ENCODE measurements around the gene NPFF.

Gene NPFF

DNA sequence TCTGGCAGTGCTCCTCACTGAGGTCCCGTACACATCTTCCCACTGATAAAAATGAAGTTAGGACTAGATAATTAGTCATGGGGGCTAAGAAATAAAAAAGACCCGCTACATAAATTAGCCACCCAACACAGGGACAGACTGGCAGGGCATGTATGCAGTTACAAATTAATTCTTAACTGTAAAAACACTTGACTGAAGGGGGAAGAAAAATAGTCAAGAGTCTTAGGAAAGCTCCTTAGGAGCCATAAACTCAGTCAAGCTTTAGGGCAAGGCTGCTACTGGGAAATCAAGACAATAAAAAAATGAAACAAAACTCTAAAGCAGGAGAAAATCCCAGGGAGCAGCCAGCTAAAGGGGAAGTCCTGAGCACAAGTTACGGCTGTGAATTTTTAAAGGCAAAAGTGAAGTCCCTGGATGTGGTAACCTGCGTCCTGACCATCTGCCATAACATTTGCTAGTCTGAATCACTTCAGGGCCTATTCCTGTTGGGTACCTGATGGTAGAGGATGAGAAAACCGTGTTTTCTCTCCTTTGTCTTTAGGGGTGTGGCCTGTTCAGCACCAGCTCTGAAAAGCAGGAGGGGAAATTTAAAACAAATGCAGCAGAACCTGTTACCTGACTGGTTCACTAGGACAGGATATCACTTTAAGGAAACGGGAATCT, 7.5 kb upstream of the NPFF start:
- DNase-seq (ENCODE audit: low read depth in 3 of 3): no peak

DNA sequence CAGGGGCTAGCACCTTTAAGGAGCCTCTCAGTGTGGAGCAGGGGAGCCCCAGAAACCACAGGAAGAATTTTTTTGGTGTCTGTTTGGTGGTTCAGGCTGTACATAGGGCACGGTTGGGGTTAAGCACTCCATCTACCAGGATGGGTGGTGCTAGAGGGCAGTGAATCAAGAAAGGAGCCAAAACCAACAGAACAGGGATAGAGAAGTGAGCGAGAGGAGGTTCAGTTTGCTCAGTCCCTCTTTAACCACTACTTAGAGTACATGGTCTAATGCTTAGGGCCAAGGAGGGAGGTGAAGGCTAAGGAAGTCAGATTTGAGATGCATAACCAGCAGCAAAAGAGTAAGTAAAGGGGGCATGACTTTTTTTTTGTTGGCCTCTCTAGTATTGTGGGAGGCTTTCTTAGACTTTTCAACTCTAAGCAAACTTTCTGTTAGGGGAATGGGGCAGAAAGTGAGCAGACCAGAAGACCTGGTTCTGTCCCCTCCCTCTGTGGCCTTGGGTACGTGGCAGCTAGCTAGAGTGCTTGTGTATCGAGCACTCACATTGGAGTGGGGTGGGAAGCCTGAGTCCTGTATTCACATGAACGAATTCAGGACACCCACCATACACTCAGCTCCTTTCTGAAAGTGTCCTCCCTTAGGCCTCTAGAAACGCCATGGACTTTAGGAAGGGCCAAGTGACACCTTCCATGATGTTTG, 6.6 kb upstream of the NPFF start:
- DNase-seq (ENCODE audit: low read depth in 3 of 3): no peak

DNA sequence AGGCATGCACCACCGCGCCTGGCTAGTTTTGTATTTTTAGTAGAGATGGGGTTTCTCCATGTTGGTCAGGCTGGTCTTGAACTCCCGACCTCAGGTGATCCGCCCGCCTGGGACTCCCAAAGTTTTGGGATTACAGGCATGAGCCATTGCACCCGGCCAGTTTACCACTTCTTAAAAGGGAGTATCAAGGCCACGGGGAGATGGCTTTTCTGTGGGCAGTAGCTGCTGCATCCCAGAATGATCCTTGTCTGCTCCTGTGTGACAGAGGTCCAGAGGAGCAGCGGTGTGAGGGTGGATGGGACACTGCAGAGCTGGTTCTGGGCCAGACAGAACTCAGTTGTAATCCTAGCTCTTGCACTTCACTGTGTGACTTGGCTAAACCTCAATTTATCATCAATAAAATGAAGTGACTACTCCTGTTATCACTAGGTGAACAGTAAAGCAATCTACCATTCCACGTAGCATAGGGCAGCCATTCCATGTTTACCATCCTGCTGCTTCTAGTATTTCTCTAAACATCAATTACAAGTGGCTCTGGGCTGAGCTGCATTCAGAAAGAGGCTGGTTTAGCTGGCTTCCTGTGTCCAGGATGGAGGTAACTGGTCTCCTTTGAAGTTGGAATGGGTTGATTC, 3.0 kb upstream of the NPFF start:
- no peak for DNase-seq (ENCODE audit: low read depth in 3 of 3)

DNA sequence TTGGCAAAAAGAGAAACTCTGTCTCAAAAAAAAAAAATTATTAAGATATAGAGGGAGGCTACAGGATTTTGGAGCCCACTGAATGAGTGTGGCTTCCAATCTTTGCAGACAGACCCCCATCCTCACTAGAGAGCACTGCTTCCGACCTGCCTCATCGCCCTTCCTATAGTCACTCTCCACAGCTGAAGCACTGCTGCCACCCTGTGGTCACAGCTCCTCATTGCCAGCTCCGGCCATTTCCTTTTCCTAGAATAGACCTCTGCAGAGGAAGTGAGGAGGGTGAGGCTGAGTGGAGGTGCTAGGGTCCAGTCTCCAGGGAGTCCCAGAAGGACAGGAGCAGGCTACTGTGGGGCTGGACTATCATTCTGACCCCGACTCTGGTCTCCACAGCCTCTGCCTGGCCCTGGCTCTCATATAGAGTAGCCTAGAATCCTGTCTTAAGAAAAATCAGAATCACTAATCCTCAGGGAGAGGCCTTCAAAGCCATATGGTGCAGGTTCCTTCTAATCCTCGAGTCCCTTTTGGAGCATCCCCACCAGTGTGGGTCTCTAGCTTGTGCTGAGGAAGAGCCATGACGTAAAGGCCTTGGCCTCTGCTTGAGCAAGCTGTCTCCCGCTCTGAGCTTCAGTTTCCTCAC, 1.4 kb upstream of the NPFF start:
- peak; percentile 71 to 84 (median 78) for DNase-seq (ENCODE audit: low read depth in 3 of 3)

DNA sequence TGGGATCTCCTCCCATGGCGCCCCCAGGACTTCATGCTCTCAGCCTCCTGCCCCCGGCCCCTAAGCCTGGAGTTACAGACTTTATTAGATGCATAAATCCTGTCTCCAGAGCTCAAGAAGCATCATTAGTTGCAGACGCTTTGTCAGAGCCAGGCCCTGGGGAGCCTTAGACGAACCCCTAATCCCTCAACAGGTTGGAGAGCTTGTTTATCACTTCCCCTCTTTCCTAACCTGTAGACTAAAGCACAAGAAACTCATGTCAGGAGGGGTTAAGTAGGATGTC, 260 bp upstream of the NPFF start:
- no peak for DNase-seq (ENCODE audit: low read depth in 3 of 3)

DNA sequence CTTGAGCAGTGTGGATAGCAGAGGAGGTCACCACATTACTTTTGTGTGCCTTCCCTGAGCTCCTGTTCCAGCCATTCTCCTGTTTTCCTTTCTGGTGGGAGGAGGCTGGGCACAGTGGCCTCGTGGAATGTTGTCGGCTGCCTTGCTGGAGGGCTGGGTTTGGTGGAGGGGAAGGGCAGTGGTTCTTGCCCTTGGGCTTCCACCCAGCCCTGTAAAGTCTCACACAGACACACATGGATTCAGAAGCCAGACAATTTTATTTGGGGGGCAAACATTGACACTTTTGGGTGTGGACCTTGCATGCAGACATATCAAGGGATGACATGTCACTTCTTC, 866 bp downstream of the NPFF start:
- DNase-seq (ENCODE audit: low read depth in 3 of 3): no peak

DNA sequence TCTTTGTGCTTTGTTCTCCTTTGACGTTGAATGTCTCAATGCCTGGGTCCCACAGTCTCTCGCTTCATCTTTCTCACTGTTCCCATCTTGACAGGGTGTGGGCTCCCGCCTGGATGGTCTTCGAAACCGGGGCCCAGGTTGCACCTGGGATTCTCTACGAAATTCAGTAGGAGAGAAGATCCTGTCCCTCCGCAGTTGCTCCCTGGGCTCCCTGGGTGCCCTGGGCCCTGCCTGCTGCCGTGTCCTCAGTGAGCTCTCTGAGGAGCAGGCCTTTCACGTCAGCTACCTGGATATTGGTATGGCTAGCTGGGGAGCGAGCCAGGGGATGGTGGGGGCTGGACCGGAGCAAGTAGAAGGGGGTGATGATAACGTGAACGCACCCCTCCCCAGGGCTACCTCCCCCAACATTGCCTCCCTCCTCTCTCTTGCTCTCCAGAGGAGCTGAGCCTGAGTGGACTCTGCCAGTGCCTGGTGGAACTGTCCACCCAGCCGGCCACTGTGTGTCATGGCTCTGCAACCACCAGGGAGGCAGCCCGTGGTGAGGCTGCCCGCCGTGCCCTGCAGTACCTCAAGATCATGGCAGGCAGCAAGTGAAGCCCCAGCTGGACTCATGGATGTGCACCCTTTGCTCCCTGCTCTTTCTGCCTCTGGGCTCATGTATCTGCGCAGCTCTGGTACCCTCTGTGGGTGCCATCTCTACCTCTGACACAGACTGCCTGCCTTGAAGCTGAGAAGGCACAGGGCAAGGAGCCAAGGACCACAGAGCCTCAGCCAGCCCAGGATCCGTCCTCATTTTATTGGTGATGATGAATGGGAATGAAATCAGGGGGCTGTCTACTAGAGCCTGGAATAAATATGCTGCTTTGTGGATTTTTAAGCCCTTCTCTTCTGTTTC, 1.5 kb downstream of the NPFF start:
- no peak for DNase-seq (ENCODE audit: low read depth in 3 of 3)

DNA sequence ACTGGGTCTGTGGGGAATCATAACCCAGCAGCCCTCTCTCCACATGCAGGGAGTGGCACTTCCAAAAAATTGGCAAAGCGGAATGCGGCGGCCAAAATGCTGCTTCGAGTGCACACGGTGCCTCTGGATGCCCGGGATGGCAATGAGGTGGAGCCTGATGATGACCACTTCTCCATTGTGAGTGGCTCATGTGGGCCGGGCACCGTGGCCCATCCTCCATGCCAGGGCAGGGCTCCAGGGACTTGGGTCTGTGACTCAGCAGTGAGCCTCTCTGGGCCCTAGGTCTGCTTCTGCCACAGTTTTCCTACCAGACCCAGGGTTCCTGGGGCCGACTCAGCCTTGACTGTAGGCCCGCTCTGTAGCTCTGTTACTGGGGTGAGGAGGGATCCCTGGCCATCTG, 2.2 kb downstream of the NPFF start:
- DNase-seq (ENCODE audit: low read depth in 3 of 3): no peak

DNA sequence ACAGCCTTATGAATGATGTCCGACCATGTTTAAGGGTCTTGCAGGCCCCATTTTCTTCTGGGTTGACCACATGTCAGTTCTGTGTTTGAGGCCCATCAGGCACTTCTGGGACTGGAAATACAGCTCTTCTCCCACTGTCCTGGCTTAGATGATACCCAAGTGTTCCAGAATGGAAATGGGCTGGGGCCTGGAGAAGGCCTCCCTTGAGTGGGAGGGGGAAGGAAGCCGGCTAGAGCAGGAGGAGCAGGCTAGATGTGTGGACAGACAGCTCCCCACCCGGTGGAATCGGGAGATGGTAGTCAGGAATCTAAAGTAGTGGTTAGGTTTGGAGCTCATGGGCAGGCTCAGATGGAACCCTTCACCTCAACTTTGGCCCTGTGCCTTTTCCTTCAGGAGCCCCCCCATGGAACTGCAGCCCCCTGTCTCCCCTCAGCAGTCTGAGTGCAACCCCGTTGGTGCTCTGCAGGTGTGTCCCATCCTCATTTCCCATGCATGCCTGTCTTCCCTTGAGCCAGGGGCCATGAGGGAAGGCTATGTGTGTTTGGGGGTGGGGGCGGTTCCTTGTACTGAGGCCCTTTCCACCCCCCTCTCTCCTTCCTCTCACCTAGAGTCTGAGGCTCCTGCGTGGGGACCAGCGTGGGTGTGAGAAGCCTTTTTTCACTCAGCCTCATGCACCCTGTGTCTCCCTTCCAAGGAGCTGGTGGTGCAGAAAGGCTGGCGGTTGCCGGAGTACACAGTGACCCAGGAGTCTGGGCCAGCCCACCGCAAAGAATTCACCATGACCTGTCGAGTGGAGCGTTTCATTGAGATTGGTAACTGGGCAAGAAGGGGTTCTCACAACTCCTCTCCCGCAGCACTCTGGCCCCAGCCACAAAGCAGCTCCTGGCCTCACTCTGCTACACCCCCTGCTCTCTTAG, 3.0 kb downstream of the NPFF start:
- DNase-seq (ENCODE audit: low read depth in 3 of 3): no peak

DNA sequence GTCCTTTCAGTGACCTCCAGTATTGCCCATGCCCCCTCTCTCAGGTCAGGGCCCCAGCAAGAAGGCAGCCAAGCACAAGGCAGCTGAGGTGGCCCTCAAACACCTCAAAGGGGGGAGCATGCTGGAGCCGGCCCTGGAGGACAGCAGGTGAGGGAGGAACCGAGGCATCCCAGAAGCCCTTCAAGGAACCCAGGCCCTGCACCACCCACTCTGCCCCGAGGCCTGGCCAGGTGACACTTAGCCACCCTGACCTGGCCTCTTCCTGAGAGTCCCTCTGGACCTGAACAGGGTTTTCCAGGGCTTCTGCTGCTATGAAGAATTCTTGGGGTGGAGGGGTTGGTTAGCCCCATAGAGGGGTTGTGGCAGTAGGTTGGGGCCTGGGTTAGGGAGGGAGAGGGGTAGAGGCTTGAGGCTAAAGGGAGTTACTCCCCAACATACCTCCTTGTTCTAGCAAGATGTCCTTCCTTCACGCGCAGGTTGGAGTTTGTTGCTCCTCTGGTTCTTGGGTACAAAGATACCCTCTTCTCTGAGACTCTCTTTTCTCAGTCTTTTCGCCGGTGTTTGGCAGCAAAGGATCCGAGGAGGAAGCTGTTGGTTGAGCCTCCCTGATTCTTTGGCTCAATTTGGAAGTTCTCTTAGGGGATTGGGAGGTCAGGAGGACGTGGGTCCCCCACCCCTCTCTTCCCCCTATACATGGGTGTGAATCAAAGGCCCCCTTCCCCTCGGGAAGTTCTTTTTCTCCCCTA, 4.1 kb downstream of the NPFF start:
- DNase-seq (ENCODE audit: low read depth in 3 of 3): no peak

DNA sequence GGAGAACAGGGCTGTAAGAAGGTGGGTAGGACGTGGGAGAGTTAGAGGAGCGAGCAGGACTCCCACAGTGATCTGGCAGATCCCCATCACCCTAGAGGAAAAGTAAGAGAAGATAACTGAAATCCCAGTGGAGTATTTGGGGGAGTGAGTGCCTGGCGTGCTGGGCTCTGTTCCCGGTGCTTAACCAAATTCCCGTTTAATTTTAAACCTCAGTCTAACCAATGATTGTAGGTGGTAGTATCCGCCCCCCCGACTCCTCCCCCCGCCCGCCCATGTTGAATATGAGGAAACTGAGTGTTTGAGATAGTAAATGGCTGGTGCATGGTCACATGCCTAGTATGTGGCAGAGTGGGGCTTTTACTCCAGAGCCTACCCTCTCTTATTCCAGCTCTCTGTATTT, 5.0 kb downstream of the NPFF start:
- no peak for DNase-seq (ENCODE audit: low read depth in 3 of 3)

DNA sequence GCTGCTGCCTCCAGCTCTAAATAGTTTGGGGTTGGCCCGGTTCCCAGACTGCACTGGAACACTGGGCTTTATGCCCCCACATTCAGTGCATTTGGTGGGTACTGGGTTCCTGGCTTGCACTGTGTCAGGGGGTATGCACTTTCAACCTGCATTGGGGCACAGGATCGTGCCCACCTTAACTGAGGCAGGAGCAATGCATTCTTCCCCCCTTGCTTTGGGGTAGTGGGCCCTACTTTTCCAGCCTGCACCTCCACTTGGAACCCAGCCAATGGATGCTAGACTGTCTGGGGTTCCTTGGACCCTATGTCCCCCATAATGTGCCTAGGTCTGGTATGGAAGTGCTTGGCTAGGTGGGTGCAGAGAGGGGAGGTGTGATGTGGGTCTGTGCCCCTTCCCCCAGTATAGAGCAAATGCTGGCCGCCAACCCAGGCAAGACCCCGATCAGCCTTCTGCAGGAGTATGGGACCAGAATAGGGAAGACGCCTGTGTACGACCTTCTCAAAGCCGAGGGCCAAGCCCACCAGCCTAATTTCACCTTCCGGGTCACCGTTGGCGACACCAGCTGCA, 5.6 kb downstream of the NPFF start:
- no peak for DNase-seq (ENCODE audit: low read depth in 3 of 3)

DNA sequence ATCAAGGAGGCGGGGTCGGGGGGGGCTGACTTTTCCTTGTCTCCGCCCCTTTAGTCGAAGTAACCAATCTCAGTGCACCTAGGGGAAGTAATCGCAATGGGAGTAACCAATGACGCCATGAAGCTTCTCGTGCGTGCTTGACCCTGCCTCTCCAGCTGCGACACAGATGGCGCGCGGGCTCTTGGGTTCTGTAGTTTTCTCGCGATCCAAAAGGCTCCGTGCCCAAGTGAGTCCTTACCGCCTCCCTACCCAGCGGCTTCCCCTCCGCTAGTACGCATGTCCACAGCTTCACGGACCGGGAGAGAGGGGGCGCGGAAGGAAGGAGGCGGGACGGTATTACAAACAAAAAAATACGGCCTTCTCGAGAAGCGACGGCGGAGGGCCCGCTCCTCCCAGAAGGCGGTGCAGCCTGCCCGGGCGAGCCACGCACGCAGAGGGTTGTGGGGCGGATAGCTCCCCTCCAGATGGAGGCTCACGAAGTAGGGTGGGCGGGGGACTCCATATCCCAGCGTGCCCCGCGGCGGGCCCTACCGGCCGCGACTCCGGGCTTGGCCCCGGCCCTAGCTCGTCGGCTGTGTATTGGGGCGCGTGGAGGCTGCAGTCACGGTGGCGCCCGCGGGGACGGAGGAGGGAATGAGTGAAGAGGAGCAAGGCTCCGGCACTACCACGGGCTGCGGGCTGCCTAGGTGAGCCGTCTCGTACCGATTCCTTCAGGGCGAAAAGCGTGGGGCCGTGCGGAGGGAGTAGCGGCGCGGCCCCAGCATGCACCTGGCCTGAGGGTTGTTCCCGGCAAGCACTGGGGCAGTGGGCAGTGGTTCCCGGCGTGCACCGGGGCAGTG, 6.3 kb downstream of the NPFF start, which contains the start of gene TARBP2:
Gene TARBP2, plus strand, starts transcription at position 508 of the 839 bp plus-strand sequence. Its CDS starts 126 bp downstream, at position 634.
- peak; percentile 91 to 98 (median 96) for DNase-seq (ENCODE audit: low read depth in 3 of 3)

DNA sequence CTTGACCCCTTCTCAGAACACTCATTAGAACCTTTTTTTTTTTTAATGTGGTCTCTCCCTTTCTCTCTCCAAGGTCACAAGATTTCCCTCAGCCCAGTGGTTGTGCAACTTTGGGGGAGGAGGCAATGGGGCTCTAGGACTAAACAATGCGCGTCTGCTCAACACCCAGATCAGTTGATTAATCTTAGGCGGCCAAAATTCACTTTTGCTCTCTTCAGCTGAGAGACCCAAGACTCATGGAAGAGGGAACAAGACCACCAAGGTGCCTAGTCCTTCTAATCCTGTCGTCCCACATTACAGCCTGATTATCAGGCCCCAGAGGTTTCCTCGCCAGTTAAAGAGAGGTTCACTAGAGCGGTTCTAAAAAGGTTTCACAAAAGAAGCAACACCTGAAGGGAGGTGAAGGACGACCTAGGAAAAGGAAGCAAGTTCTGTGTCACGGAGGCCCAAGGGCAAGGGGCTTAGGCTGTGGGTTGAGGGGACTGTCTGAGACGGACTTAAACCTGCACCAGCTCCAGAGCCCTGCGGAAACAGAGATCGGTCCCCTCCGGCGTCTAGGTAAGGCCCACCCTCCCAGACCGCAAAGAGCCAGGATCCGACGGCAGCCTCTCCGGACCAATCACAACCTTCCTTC, 7.0 kb downstream of the NPFF start:
- no peak for DNase-seq (ENCODE audit: low read depth in 3 of 3)

DNA sequence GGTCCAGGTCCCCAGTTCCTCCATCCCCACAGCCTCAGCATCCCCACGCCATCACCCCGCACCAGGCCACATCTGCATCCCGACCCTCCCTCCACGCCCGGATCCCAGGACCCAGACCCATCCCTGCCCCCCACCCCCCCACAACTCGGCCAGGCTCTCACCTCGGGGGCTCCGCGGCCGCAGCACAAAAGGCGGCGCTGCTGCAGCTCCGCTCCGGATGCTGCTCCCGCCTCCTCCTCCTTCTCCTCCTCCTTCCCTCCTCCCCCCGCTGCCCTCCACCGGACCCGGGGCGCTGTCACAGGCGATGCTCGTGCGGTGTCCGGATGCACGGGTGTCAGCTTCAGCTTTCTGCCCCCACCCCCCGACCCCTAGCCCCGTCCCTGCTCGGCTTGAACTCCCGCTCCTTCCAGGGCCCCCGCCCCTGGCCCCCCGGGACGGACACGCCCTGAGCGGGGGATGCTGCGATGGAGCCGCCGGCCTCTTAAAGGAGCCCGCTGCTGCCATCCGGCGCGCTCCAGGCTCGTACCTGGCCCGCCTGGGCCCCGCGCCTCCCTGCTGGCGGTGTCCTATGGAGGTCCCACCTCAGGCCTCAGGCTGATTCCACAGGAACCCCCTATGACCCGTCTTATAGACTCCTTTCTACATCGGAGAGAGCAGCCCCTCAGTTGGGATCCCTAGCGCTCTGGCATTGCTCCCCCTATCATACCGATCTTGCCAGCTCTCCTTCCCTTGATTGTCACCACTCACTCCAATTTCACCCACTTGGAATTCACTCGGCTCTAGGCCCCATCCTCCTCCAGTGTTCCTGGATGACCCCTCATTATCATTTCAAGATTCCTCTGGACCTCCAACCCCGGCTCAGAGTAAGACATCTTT, 7.8 kb downstream of the NPFF start, which contains the start of gene MAP3K12:
Gene MAP3K12, minus strand, starts transcription at position 193 of the 876 bp plus-strand sequence. CDS start 12,067 bp downstream, outside the sequence.
- peak; percentile 25 to 65 (median 31) for DNase-seq (ENCODE audit: low read depth in 3 of 3)

DNA sequence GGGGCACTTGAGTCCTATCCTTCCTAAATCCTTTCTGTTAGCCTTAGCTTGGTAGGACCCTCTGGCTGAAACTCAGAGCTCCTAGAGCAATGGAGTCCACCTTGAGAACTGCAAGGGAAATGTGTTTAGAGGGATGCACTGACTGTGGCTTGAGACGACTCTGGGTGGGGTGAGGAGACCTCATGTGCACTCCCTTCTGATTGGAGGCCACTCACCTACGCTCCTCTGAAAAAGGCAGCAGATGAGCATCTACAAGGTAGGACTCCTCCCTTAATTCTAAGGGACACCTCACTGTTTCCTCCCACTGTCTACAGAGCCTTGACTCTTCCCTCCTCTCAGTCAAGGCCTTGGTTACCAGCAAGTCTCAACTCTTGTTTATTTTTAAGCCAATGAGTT, 9.1 kb downstream of the NPFF start:
- no peak for DNase-seq (ENCODE audit: low read depth in 3 of 3)

DNA sequence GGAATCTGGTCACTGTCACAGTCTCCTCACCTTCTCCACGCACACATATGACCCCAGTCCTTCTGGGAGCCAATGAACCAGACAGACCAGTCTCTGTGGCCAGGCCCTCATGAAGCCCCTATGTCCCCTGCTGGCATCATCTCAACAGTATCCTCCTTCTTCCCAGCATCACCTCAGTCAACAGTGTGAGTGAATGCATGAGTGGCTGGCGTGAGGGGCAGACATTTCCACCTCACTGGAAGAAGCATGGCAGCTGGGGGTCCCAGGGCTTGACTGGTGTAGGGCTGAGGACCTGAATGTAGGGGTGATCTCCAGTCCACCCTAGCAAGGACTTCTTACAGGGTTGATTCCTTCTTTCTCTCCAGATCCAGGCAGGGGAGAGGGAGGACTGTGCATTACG, 9.8 kb downstream of the NPFF start:
- no peak for DNase-seq (ENCODE audit: low read depth in 3 of 3)

Measured in stimulated activated CD4-positive, alpha-beta T cell treated with anti-CD3 and anti-CD28 coated beads, TNF-alpha, amount 100 ng/mL, for 24 hours (primary cell).